HepG2 (cell line): ENCODE results near the gene CEMP1. TPM values are rescaled to one million over a fixed set of nuclear protein-coding genes. Genes with fewer than 3 reads are reported as not detected.

Experiments
- BRF2 ChIP-seq: sonication (generic); formaldehyde crosslinking; IDR thresholded peaks from 2 replicates; pipeline ENCODE4 v1.8.1; 2022; ENCODE audit warnings: mild to moderate bottlenecking, missing genetic modification reagents
- ESRRA ChIP-seq: sonication (generic); formaldehyde crosslinking; IDR thresholded peaks from 2 replicates; pipeline ENCODE4 v1.5.1; 2020; ENCODE audit warnings: mild to moderate bottlenecking, low read depth, missing genetic modification reagents
- HNRNPUL1 ChIP-seq: fragments of 200-400 bp; formaldehyde crosslinking; IDR thresholded peaks from 2 replicates; pipeline ENCODE4 v1.6.1; 2017; ENCODE audit warnings: low read depth, mild to moderate bottlenecking, low read length, moderate library complexity
- NFIB ChIP-seq: sonication (generic); formaldehyde crosslinking; IDR thresholded peaks from 2 replicates; pipeline ENCODE4 v1.9.0; 2021; ENCODE audit warnings: missing genetic modification reagents, mild to moderate bottlenecking, borderline replicate concordance
- NR2F1 ChIP-seq, 2 experiments: fragments of 450-650 bp in 1 of 2; formaldehyde crosslinking in 1 of 2; IDR thresholded peaks; 2 replicates each; pipeline versions ENCODE4 v1.5.0 to v1.6.1; 2016 to 2020; ENCODE audit warnings: mild to moderate bottlenecking in 1 of 2, missing compliant biosample characterization in 1 of 2, missing genetic modification reagents in 1 of 2, moderate library complexity in 1 of 2
- RARG ChIP-seq: sonication (generic); formaldehyde crosslinking; IDR thresholded peaks from 2 replicates; pipeline ENCODE4 v1.4.0; 2020; ENCODE audit warnings: low read depth, mild to moderate bottlenecking, missing genetic modification reagents
- SATB2 ChIP-seq: sonication (generic); formaldehyde crosslinking; IDR thresholded peaks from 2 replicates; pipeline ENCODE4 v1.5.0; 2020; ENCODE audit warnings: missing genetic modification reagents
- SP2 ChIP-seq: sonication (generic); formaldehyde crosslinking; IDR thresholded peaks from 2 replicates; pipeline ENCODE4 v1.5.1; 2020; ENCODE audit warnings: mild to moderate bottlenecking, missing genetic modification reagents
- TBX3 ChIP-seq: fragments of 450-650 bp; IDR thresholded peaks from 2 replicates; pipeline ENCODE4 v1.6.1; 2017; ENCODE audit warnings: antibody characterized with exemption, mild to moderate bottlenecking, inconsistent platforms, borderline replicate concordance
- ZEB1 ChIP-seq: IDR thresholded peaks from 2 replicates; pipeline ENCODE4 v1.6.1; 2012; ENCODE audit warnings: mild to moderate bottlenecking, low read depth, inconsistent platforms; ENCODE audit not compliant: insufficient replicate concordance
- ZFP90 ChIP-seq: sonication (generic); formaldehyde crosslinking; IDR thresholded peaks from 2 replicates; pipeline ENCODE4 v1.8.0; 2022; ENCODE audit warnings: missing genetic modification reagents, mild to moderate bottlenecking, inconsistent platforms, borderline replicate concordance
- ZNF143 ChIP-seq: sonication (generic); formaldehyde crosslinking; IDR thresholded peaks from 2 replicates; pipeline ENCODE4 v1.4.0; 2020; ENCODE audit warnings: missing genetic modification reagents
- ZNF431 ChIP-seq: sonication (generic); formaldehyde crosslinking; IDR thresholded peaks from 2 replicates; pipeline ENCODE4 v1.9.0; 2022; ENCODE audit warnings: missing genetic modification reagents, low read depth, mild to moderate bottlenecking, borderline replicate concordance
- ZNF609 ChIP-seq: sonication (generic); formaldehyde crosslinking; IDR thresholded peaks from 2 replicates; pipeline ENCODE4 v1.4.0; 2020; ENCODE audit warnings: mild to moderate bottlenecking, missing genetic modification reagents, borderline replicate concordance
- ZNF792 ChIP-seq: IDR thresholded peaks from 2 replicates; pipeline ENCODE4 v1.6.1; 2016
- polyA plus RNA-seq, 8 experiments: library from polyadenylated mRNA; depleted of rRNA in 3 of 8; stranded (reverse) in 7 of 8; unstranded in 1 of 8; fragments of >200 nt; fragmentation: Illumina TruSeq in 4 of 8; extraction: Trizol in 4 of 8; gene quantifications; 2 replicates each; pipeline versions ENCODE4 v1.2.1 to v1.2.3, GENCODE V29; 2011 to 2016; ENCODE audit warnings: low read depth in 4 of 8, missing spikeins in 1 of 8, mixed read lengths in 1 of 8; ENCODE audit not compliant: insufficient read depth in 1 of 8
- total RNA-seq, 5 experiments: library from RNA; depleted of rRNA; stranded (reverse); fragments of >200 nt; fragmentation: Illumina TruSeq; extraction: Trizol; gene quantifications; 2 replicates each; pipeline ENCODE4 v1.2.3, GENCODE V29; 2016; ENCODE audit warnings: low read depth in 1 of 5
- TF ChIP-seq, protein P1 (sequence below): IDR thresholded peaks from 2 replicates; pipeline ENCODE4 v1.6.1; 2016; ENCODE audit warnings: missing compliant biosample characterization, missing genetic modification reagents, borderline replicate concordance
- TF ChIP-seq, protein P2 (sequence below): sonication (generic); formaldehyde crosslinking; IDR thresholded peaks from 2 replicates; pipeline ENCODE4 v1.4.0; 2020; ENCODE audit warnings: missing genetic modification reagents, mild to moderate bottlenecking, borderline replicate concordance
- TF ChIP-seq, protein P3 (sequence below): sonication (generic); formaldehyde crosslinking; IDR thresholded peaks from 2 replicates; pipeline ENCODE4 v1.5.0; 2020; ENCODE audit warnings: missing genetic modification reagents, mild to moderate bottlenecking, borderline replicate concordance

CEMP1 gene
- total and polyA plus RNA-seq, 2 of the 13 experiments (the other 11 are each of a cell fraction or from before 2014, with no cell fraction given): not detected

DNA sequence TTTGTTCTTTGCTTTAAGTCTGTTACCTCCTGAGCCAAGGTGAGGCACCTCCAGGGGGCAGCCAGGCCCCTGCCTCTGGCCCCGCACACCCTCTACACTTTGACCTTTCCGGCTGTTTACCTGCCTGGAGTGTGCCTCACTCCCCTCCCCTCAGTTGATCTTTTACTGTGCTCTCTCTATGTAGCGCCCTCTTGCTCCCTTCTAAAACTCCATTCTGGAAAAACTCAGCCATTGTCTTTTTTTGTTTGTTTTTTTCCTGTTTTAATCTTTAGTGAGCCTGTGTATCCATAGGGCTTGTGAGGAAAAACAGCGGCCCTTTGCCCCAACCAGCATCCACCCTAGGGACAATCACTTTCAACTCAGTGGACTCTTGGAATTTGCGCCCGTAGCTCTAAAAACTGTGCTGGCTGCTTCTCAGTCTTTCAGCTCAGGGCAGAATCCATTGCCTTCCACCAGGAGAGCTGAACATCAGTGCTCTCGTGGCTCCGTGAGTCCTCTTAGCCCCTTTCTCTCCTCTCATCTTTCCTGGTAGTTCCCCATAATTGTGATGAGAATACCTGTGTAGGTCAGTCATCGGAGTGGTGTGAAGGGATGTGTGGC lies 6.8 kb downstream of the CEMP1 start (continued):
- TF ChIP-seq ZNF609 (CRISPR knock-in tag): peak; percentile 71
- TF ChIP-seq RARG: 0 out of 2 replicates have a peak, but pooled peaks have one; percentile 35
- TF ChIP-seq ZNF431: peak; percentile 54; the same call in 1 of the 2 replicates
- no peak for TF ChIP-seq ZNF143 (CRISPR knock-in tag)
- TF ChIP-seq, protein P1, sequence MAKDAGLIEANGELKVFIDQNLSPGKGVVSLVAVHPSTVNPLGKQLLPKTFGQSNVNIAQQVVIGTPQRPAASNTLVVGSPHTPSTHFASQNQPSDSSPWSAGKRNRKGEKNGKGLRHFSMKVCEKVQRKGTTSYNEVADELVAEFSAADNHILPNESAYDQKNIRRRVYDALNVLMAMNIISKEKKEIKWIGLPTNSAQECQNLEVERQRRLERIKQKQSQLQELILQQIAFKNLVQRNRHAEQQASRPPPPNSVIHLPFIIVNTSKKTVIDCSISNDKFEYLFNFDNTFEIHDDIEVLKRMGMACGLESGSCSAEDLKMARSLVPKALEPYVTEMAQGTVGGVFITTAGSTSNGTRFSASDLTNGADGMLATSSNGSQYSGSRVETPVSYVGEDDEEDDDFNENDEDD (CRISPR knock-in tag): peak; percentile 15; the same call in 1 of the 2 replicates
- no peak; the same call in 1 of the 2 replicates for TF ChIP-seq ZFP90 (CRISPR knock-in tag)
- no peak for TF ChIP-seq NFIB (CRISPR knock-in tag)
- TF ChIP-seq NR2F1 (CRISPR knock-in tag; IDR thresholded peaks at IDR 0.05): peak; percentile 90 to 91
- TF ChIP-seq ZEB1: peak; percentile 99
- TF ChIP-seq, protein P2, sequence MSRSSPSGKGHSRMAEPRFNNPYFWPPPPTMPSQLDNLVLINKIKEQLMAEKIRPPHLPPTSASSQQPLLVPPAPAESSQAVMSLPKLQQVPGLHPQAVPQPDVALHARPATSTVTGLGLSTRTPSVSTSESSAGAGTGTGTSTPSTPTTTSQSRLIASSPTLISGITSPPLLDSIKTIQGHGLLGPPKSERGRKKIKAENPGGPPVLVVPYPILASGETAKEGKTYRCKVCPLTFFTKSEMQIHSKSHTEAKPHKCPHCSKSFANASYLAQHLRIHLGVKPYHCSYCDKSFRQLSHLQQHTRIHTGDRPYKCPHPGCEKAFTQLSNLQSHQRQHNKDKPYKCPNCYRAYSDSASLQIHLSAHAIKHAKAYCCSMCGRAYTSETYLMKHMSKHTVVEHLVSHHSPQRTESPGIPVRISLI (CRISPR knock-in tag): peak; percentile 73; the same call in 1 of the 2 replicates
- 0 out of 2 replicates have a peak, but pooled peaks have one; percentile 75 for TF ChIP-seq BRF2 (CRISPR knock-in tag)
- no peak for TF ChIP-seq SATB2 (CRISPR knock-in tag)
- TF ChIP-seq TBX3: no peak; the same call in 1 of the 2 replicates
- TF ChIP-seq HNRNPUL1: no peak
- TF ChIP-seq ESRRA: peak; percentile 78
- TF ChIP-seq, protein P3, sequence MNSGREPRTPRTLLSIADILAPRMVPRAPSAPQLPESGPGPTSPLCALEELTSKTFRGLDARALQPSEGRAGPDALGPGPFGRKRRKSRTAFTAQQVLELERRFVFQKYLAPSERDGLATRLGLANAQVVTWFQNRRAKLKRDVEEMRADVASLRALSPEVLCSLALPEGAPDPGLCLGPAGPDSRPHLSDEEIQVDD (CRISPR knock-in tag): no peak
- TF ChIP-seq SP2 (CRISPR knock-in tag): no peak
- TF ChIP-seq ZNF792 (CRISPR knock-in tag): peak; percentile 78
